GM12801 (cell line): ENCODE data around the gene GNL3.

Experiments used
- CTCF ChIP-seq: IDR thresholded peaks from one replicate; pipeline ENCODE4 v1.5.1; 2011; ENCODE audit warnings: control low read depth; ENCODE audit not compliant: insufficient read length; ENCODE audit errors: extremely low read depth

Gene GNL3

GRCh38 chr3:52690560-52690959 is 4.7 kb downstream of the GNL3 start:
- no peak for TF ChIP-seq CTCF

- TF ChIP-seq CTCF, result no peak
These were observed 7.2 kb downstream of the GNL3 start for GRCh38 chr3:52693071-52693470.

- TF ChIP-seq CTCF, result no peak
These were observed 8.8 kb downstream of the GNL3 start for GRCh38 chr3:52694528-52695189.

GRCh38 chr3:52695798-52696671 is 10.2 kb downstream of the GNL3 start:
- TF ChIP-seq CTCF, result no peak

- TF ChIP-seq CTCF, result no peak
These were observed 11.2 kb downstream of the GNL3 start for GRCh38 chr3:52696830-52697631.

GRCh38 chr3:52697632-52697965 is 11.8 kb downstream of the GNL3 start:
- TF ChIP-seq CTCF, result no peak

- TF ChIP-seq CTCF, result no peak
These were observed 17.5 kb downstream of the GNL3 start for GRCh38 chr3:52703341-52703740.
